Heart left ventricle (tissue), 16 donors: ENCODE data around the gene PTCD3. TPM values are rescaled to one million over a fixed set of nuclear protein-coding genes. Genes with fewer than 3 reads are reported as not detected.

Experiments
- ATAC-seq, 4 donors: fragments of 200-7000 bp; cut with Tn5 transposase; one replicate each; pipeline ENCODE4 v1.9.1; 2020 to 2022; ENCODE audit warnings: moderate library complexity in 4 of 4, mild to moderate bottlenecking in 3 of 4, moderate number of reproducible peaks in 1 of 4
- DNase-seq, 5 donors: peaks; one replicate each; pipeline ENCODE4 v3.0.0-alpha.2; 2020
- H3K27ac ChIP-seq, 12 donors: fragments of 200-600 bp; sonication (generic) in 4 of 12; one replicate each; pipeline versions ENCODE4 v1.5.0 to v1.8.0; 2016 to 2022; ENCODE audit warnings: mild to moderate bottlenecking in 2 of 12
- H3K27me3 ChIP-seq, 9 donors: fragments of 200-600 bp; sonication (generic) in 2 of 9; one replicate each; pipeline versions ENCODE4 v1.5.1 to v1.8.0; 2016 to 2022; ENCODE audit warnings: mild to moderate bottlenecking in 3 of 9
- H3K36me3 ChIP-seq, 9 donors: fragments of 200-600 bp; sonication (generic) in 2 of 9; one replicate each; pipeline versions ENCODE4 v1.5.0 to v1.8.0; 2018 to 2022; ENCODE audit warnings: mild to moderate bottlenecking in 2 of 9
- H3K4me1 ChIP-seq, 12 donors: fragments of 200-600 bp; sonication (generic) in 4 of 12; one replicate each; pipeline versions ENCODE4 v1.5.0 to v1.8.0; 2016 to 2022; ENCODE audit warnings: mild to moderate bottlenecking in 3 of 12
- H3K4me3 ChIP-seq, 12 donors: fragments of 200-600 bp; sonication (generic) in 4 of 12; one replicate each; pipeline versions ENCODE4 v1.5.0 to v1.8.0; 2017 to 2022; ENCODE audit warnings: mild to moderate bottlenecking in 9 of 12, moderate library complexity in 4 of 12
- H3K9me3 ChIP-seq, 12 donors: fragments of 200-600 bp; sonication (generic) in 4 of 12; one replicate each; pipeline versions ENCODE4 v1.5.0 to v1.8.0; 2016 to 2022; ENCODE audit warnings: mild to moderate bottlenecking in 1 of 12
- CTCF ChIP-seq, 12 donors: fragments of 200-600 bp; sonication (generic) in 4 of 12; IDR thresholded peaks; one replicate each; pipeline versions ENCODE4 v1.5.0 to v1.8.0; 2018 to 2022; ENCODE audit warnings: antibody characterized with exemption in 12 of 12, mild to moderate bottlenecking in 5 of 12
- POLR2A ChIP-seq, 2 donors: fragments of 450-650 bp; IDR thresholded peaks; one replicate each; pipeline ENCODE4 v1.6.1; 2017; ENCODE audit warnings: antibody characterized with exemption in 2 of 2, mild to moderate bottlenecking in 2 of 2, moderate library complexity in 2 of 2
- WGBS, 4 donors: extraction: QIAGEN DNeasy Blood & Tissue Kit in 2 of 4; methylation state at CpG; one replicate each; pipeline versions ENCODE4 v1.1.5 to v1.1.7; 2013 to 2018; 5-methylcytosine and 5-hydroxymethylcytosine counted together
- intact Hi-C, 10 donors: fragments of 100-400 bp; cut with DNase I; formaldehyde crosslinking; loops; one replicate each; pipeline versions ENCODE4 v1.11.1 to v1.14.2; 2022
- polyA plus RNA-seq, 2 donors: library from polyadenylated mRNA; stranded (reverse); fragments of 200-250 nt; gene quantifications; one replicate each; pipeline ENCODE4 v1.2.3, GENCODE V29; 2013
- total RNA-seq, 9 donors: library from RNA; depleted of rRNA in 2 of 9; stranded (reverse); fragments of >200 nt in 2 of 9; fragmentation: NEBNext Ultra II Directional in 3 of 9; extraction: Animal tissue kit (Norgen Biotek cat#: 25700) in 3 of 9; gene quantifications; one replicate each; pipeline versions ENCODE4 v1.1.0 to v1.2.4, GENCODE V29; 2016 to 2023
- donor health status: ischemic (EF 13 %, LVEDD 7.1; RV severe dilation, severe dysfunction).
- donor health status: healthy with polysubstance abuse.
- donor health status: DM: no; HTN: yes; CAD: no.
- donor health status: DM: no; HTN: no; CAD: no.
- donor health status: ischemic (EF 25% LVEDD 6.9; RV normal size, moderate dysfunction).
- donor health status: ischemic (EF 25% LVEDD 5.7; RV mildly dilated, moderate dysfunction).
- donor health status: healthy.
- donor health status: DM: yes; HTN: yes; CAD: no.
- donor health status: ischemic (EF 35%, LVEDD 5.7; RV mildly dilated, moderate dysfunction).
- donor health status: nonischemic (EF 11% LVEDD 7.7; RV severe dilation, severe dysfunction).
- donor health status: DM: yes; HTN: yes; CAD: no.
- donor health status: PGD.
- donor health status: ischemic (EF 29% LVEDD 5.4; RV normal size, mild dysfunction).
- donor health status: nonischemic (EF 23%, LVEDD 6.1; RV moderate dilation, normal function).

PTCD3 gene
- total and polyA plus RNA-seq, 11 donors: 25.0 to 210 (median 117) TPM

GRCh38 chr2:86142436-86143257, 36.6 kb downstream of the PTCD3 start:
- peaks cover 0 to 10% (median 0%) of the 10 kb centered on the region in 12 donors for H3K4me1 ChIP-seq
- TF ChIP-seq POLR2A (IDR thresholded peaks at IDR 0.05) (no peak), CTCF (IDR thresholded peaks at IDR 0.05) (no peak)
- H3K27me3 ChIP-seq: no peaks in the 10 kb centered on the region
- no peak overlapping the region for H3K4me3 ChIP-seq
- peak overlapping the region in 1 of 12 donors; percentile 27 for H3K27ac ChIP-seq
- H3K9me3 ChIP-seq: no peaks in the 10 kb centered on the region
- ATAC-seq: no peak
- H3K36me3 ChIP-seq: peaks cover 0 to 100% (median 98%) of the 10 kb centered on the region in 9 donors
- no peak for DNase-seq
- WGBS, 4 donors: 57 to 82% (median 69%) methylated on average over 3 of the region's 3 CpGs
- intact Hi-C loops: no loop called here

GRCh38 chr2:86143307-86143706, 37.3 kb downstream of the PTCD3 start:
- DNase-seq: no peak
- TF ChIP-seq POLR2A (IDR thresholded peaks at IDR 0.05): no peak
- TF ChIP-seq CTCF (IDR thresholded peaks at IDR 0.05): no peak
- H3K27me3 ChIP-seq: no peaks in the 10 kb centered on the region
- peaks cover 0 to 10% (median 0%) of the 10 kb centered on the region in 12 donors for H3K4me1 ChIP-seq
- intact Hi-C loops: no loop called here
- WGBS, 4 donors: 91 to 93% (median 92%) methylated on average over 6 of the region's 6 CpGs
- peak overlapping the region in 1 of 12 donors; percentile 27 for H3K27ac ChIP-seq
- peaks cover 0 to 100% (median 98%) of the 10 kb centered on the region in 9 donors for H3K36me3 ChIP-seq
- no peaks in the 10 kb centered on the region for H3K9me3 ChIP-seq
- no peak for ATAC-seq
- H3K4me3 ChIP-seq: no peak overlapping the region

GRCh38 chr2:86143926-86144685, 38.1 kb downstream of the PTCD3 start:
- H3K27me3 ChIP-seq: no peaks in the 10 kb centered on the region
- whole genome bisulfite sequencing, 4 donors: 88 to 93% (median 89%) methylated on average over 14 of the region's 14 CpGs
- H3K36me3 ChIP-seq: peaks cover 0 to 100% (median 98%) of the 10 kb centered on the region in 9 donors
- H3K9me3 ChIP-seq: no peaks in the 10 kb centered on the region
- TF ChIP-seq CTCF (IDR thresholded peaks at IDR 0.05) (no peak), POLR2A (IDR thresholded peaks at IDR 0.05) (no peak)
- H3K4me3 ChIP-seq: no peak overlapping the region
- intact Hi-C loops: no loop called here
- DNase-seq: no peak
- no peak overlapping the region for H3K27ac ChIP-seq
- peaks cover 0 to 10% (median 0%) of the 10 kb centered on the region in 12 donors for H3K4me1 ChIP-seq
- ATAC-seq: no peak

- 86 to 96% (median 90%) methylated on average over 2 of the region's 2 CpGs for WGBS, 4 donors
- TF ChIP-seq CTCF (IDR thresholded peaks at IDR 0.05): no peak
- peaks cover 0 to 100% (median 96%) of the 10 kb centered on the region in 9 donors for H3K36me3 ChIP-seq
- peaks cover 0 to 8% (median 0%) of the 10 kb centered on the region in 12 donors for H3K4me1 ChIP-seq
- no peak overlapping the region for H3K27ac ChIP-seq
- no peaks in the 10 kb centered on the region for H3K27me3 ChIP-seq
- ATAC-seq: no peak
- H3K4me3 ChIP-seq: no peak overlapping the region
- no peaks in the 10 kb centered on the region for H3K9me3 ChIP-seq
- no peak for DNase-seq
- intact Hi-C loops: no loop called here
These were observed 41.8 kb downstream of the PTCD3 start for GRCh38 chr2:86147793-86148192.
